H1 (cell line): Measurements from ENCODE around the gene IL1RAPL1. TPM values are rescaled to one million over a fixed set of nuclear protein-coding genes. Genes with fewer than 3 reads are reported as not detected.

Experiments
- CEBPB ChIP-seq: IDR thresholded peaks from 2 replicates; pipeline ENCODE4 v1.6.1; 2012; ENCODE audit warnings: low read depth, low read length
- CREB1 ChIP-seq: IDR thresholded peaks from 2 replicates; pipeline ENCODE4 v1.6.1; 2012; ENCODE audit warnings: inconsistent platforms
- SIRT6 ChIP-seq: IDR thresholded peaks from one replicate; pipeline ENCODE4 v1.7.1; 2012; ENCODE audit warnings: low read length, inconsistent platforms
- TCF12 ChIP-seq: IDR thresholded peaks from 2 replicates; pipeline ENCODE4 v1.6.1; 2011; ENCODE audit warnings: low read depth, mild to moderate bottlenecking, low read length
- ZNF274 ChIP-seq: IDR thresholded peaks from 2 replicates; pipeline ENCODE4 v1.7.0; 2012; ENCODE audit warnings: low read length, borderline replicate concordance; ENCODE audit errors: extremely low read depth
- polyA plus RNA-seq, 7 experiments: library from polyadenylated mRNA; depleted of rRNA in 3 of 7; stranded (reverse) in 5 of 7; unstranded in 2 of 7; fragments of >200 nt in 5 of 7; fragments of 200-250 nt in 2 of 7; gene quantifications; 1 replicate in 5 of 7; 2 replicates in 1 of 7; 4 replicates in 1 of 7; pipeline versions ENCODE4 v1.2.1 to v1.2.3, GENCODE V29; 2011 to 2013; ENCODE audit warnings: missing spikeins in 2 of 7, mixed read lengths in 2 of 7
- total RNA-seq: library from RNA; stranded (reverse); fragmentation: NEBNext Ultra II Directional; extraction: Animal tissue kit (Norgen Biotek cat#: 25700); gene quantifications from 2 replicates; pipeline ENCODE4 v1.2.1, GENCODE V29; 2021
- TF ChIP-seq, protein P1 (sequence below), 3 experiments: IDR thresholded peaks; 1 replicate in 2 of 3; 2 replicates in 1 of 3; pipeline versions ENCODE4 v1.5.1 to v1.6.1; 2011; ENCODE audit warnings: low read length in 3 of 3, mild to moderate bottlenecking in 3 of 3, inconsistent platforms in 2 of 3, low read depth in 1 of 3, moderate library complexity in 1 of 3; ENCODE audit not compliant: insufficient read depth in 1 of 3; ENCODE audit errors: control extremely low read depth in 1 of 3
- TF ChIP-seq, protein P2 (sequence below): IDR thresholded peaks from 2 replicates; pipeline ENCODE4 v1.6.1; 2011; ENCODE audit warnings: low read length, improper control_type of control experiment

IL1RAPL1 gene
- total and polyA plus RNA-seq, 2 of the 8 experiments (the other 6 are each of a cell fraction or from before 2014, with no cell fraction given), result 0.11 to 0.35 TPM

DNA sequence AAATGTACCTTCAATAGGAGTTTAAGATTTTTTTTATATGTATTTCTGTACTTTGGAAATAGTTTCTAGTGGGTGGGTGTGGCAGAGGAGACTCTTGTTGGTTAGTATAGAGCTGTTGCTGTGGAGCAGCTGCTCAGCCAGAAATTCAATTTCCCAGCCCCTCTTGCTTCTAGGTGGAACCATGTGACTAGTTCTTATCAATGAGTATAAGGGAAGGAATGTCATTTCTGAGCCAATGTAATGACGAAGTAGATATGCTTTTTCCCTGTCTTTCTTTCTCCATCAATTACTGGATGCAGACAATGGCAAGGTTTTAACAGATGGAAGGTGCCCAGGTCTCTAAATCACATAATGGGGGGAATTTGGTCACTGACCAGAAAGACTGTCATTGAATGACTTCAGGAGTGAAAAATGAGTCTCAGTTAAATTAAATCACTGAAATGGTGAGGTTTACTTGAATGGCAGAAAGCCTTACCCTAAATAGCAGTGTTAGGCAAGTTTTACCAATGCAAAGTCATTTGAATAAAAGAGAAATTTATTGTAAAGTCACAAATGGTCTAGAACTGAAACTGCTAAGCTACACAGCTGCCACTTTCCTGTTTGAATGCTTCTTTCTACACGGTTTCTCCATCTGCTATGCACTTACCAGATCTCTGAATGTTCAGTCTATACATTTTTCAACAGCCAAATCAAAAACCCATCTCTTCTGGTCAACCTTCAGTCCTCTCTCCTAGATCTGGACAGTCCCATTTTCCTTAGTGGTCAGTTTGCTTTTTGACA, 832.7 kb downstream of the IL1RAPL1 start (continued):
- TF ChIP-seq, protein P1, sequence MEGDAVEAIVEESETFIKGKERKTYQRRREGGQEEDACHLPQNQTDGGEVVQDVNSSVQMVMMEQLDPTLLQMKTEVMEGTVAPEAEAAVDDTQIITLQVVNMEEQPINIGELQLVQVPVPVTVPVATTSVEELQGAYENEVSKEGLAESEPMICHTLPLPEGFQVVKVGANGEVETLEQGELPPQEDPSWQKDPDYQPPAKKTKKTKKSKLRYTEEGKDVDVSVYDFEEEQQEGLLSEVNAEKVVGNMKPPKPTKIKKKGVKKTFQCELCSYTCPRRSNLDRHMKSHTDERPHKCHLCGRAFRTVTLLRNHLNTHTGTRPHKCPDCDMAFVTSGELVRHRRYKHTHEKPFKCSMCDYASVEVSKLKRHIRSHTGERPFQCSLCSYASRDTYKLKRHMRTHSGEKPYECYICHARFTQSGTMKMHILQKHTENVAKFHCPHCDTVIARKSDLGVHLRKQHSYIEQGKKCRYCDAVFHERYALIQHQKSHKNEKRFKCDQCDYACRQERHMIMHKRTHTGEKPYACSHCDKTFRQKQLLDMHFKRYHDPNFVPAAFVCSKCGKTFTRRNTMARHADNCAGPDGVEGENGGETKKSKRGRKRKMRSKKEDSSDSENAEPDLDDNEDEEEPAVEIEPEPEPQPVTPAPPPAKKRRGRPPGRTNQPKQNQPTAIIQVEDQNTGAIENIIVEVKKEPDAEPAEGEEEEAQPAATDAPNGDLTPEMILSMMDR (IDR thresholded peaks at IDR 0.05; ENCODE audit: control extremely low read depth in 1 of 3, insufficient read depth in 1 of 3, low read depth in 1 of 3, low read length in 3 of 3), result no peak
- no peak for TF ChIP-seq CREB1
- no peak for TF ChIP-seq TCF12
- TF ChIP-seq, protein P2, sequence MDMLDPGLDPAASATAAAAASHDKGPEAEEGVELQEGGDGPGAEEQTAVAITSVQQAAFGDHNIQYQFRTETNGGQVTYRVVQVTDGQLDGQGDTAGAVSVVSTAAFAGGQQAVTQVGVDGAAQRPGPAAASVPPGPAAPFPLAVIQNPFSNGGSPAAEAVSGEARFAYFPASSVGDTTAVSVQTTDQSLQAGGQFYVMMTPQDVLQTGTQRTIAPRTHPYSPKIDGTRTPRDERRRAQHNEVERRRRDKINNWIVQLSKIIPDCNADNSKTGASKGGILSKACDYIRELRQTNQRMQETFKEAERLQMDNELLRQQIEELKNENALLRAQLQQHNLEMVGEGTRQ, result no peak
- no peak for TF ChIP-seq ZNF274
- TF ChIP-seq CEBPB, result no peak
- TF ChIP-seq SIRT6, result no peak
